Naive thymus-derived CD8-positive, alpha-beta T cell (primary cell): Measurements from ENCODE around the gene RABGGTA. TPM values are rescaled to one million over a fixed set of nuclear protein-coding genes. Genes with fewer than 3 reads are reported as not detected.

Experiments used
- ATAC-seq, 2 donors: fragments of 150-1000 bp; cut with Tn5 transposase in 1 of 2; sonication (Bioruptor Pico), chemical (Tn5 transposase) in 1 of 2; 1 replicate in 1 of 2; 2 replicates in 1 of 2; pipeline ENCODE4 v1.10.0; 2021; ENCODE audit warnings: mild to moderate bottlenecking in 2 of 2, moderate library complexity in 2 of 2
- POLR2A ChIA-PET: fragments of 350-600 bp; sonication (Branson Sonifier 250); formaldehyde crosslinking; loops from one replicate; lab custom pipeline; 2021; ENCODE audit warnings: antibody characterized with exemption; lab: Charles Lee
- DNase-seq, 10 donors: peaks; one replicate each; pipeline versions ENCODE4 v3.0.0 to v3.0.0-alpha.2; 2020 to 2022
- H3K27ac Mint-ChIP-seq, 10 donors: one replicate each; pipeline ENCODE4 v1.8.0; 2020 to 2022; ENCODE audit warnings: mild to moderate bottlenecking in 10 of 10, mixed read lengths in 10 of 10, moderate library complexity in 4 of 10, inconsistent platforms in 1 of 10
- H3K27me3 Mint-ChIP-seq, 5 donors: one replicate each; pipeline ENCODE4 v1.8.0; 2021 to 2022; ENCODE audit warnings: mixed read lengths in 5 of 5
- H3K36me3 Mint-ChIP-seq, 3 donors: one replicate each; pipeline ENCODE4 v1.8.0; 2020 to 2022; ENCODE audit warnings: mixed read lengths in 3 of 3, mild to moderate bottlenecking in 2 of 3, inconsistent platforms in 1 of 3
- H3K4me1 Mint-ChIP-seq, 4 donors: one replicate each; pipeline ENCODE4 v1.8.0; 2021 to 2022; ENCODE audit warnings: mixed read lengths in 4 of 4
- H3K4me3 Mint-ChIP-seq, 10 donors: one replicate each; pipeline ENCODE4 v1.8.0; 2020 to 2022; ENCODE audit warnings: mild to moderate bottlenecking in 10 of 10, mixed read lengths in 10 of 10, moderate library complexity in 6 of 10, inconsistent platforms in 1 of 10
- H3K9me3 Mint-ChIP-seq, 9 donors: one replicate each; pipeline ENCODE4 v1.8.0; 2020 to 2022; ENCODE audit warnings: mixed read lengths in 9 of 9, mild to moderate bottlenecking in 3 of 9, inconsistent platforms in 1 of 9, moderate library complexity in 1 of 9
- polyA plus RNA-seq, 3 donors: library from polyadenylated mRNA; unstranded; fragments of 300-500 nt; fragmentation: Illumina TruSeq; gene quantifications; one replicate each; pipeline ENCODE4 v1.2.3, GENCODE V29; 2021
- total RNA-seq, 8 experiments: library from RNA in 2 of 8; stranded (reverse) in 2 of 8; gene quantifications; one replicate each; pipeline ENCODE4 v1.2.3 and lab custom pipeline; 2021 to 2026

RABGGTA gene
- total and polyA plus RNA-seq, 5 experiments from 2014 or later = 12.7 to 46.5 (median 22.1) TPM

DNA sequence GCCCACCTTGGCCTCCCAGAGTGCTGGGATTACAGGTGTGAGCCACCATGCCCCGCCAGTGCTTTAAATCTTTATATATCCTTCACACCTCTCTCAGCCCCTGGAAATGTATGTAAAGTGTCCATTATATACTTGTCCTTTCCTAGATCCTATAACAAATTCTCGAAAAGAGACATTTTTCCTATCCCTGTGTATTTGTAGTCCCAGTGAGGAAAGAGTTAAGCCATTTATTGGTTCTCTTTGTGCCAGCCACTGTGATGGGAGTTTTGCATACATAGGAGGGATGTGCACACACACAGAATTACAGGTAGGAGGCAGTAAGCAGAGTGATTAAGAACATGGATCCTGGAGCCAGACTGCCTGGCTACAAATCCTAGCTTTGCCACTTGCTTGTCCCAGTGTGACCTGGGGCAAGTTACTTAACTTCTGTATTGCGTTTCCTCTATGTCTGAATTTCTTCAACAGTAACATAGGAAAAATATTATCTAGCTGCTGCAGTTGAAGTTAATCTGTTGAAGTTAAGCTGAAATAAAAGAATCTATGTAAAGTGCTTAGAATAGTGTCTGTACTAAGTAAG is 2.1 kb upstream of the RABGGTA start:
- Mint-ChIP-seq H3K27me3 (no peaks in the 10 kb centered on the region), H3K4me1 (peaks cover 33 to 63% (median 53%) of the 10 kb centered on the region in 4 donors), H3K4me3 (peak overlapping the region in 4 of 10 donors; percentile 2 to 36 (median 10)), H3K27ac (peak overlapping the region in 9 of 10 donors; percentile 78 to 100 (median 98)), H3K9me3 (no peaks in the 10 kb centered on the region), H3K36me3 (peaks cover 0 to 5% (median 0%) of the 10 kb centered on the region in 3 donors)
- DNase-seq (peak in 1 of 10 donors; percentile 26), ATAC-seq (no peak)
- POLR2A ChIA-PET = interaction anchor here (0.7 to 1.8 kb wide), 4 partner anchors 27 to 159 kb away, joined by 3 to 7 read pairs (median 4); partner anchors contain the start of genes DCAF11, NOP9, NRL and TINF2

GRCh38 chr14:24272467-24272866 is 1.1 kb upstream of the RABGGTA start:
- Mint-ChIP-seq H3K4me3 (peak overlapping the region in 9 of 10 donors; percentile 17 to 93 (median 89)), H3K4me1 (peaks cover 30 to 53% (median 45%) of the 10 kb centered on the region in 4 donors), H3K36me3 (peaks cover 0 to 12% (median 2%) of the 10 kb centered on the region in 3 donors), H3K9me3 (no peaks in the 10 kb centered on the region), H3K27ac (peak overlapping the region; percentile 92 to 100 (median 98)), H3K27me3 (no peaks in the 10 kb centered on the region)
- DNase-seq (no peak), ATAC-seq (no peak)
- POLR2A ChIA-PET = interaction anchor here (1.0 to 4.1 kb wide), 14 partner anchors 8 to 169 kb away, joined by 3 to 63 read pairs (median 9); partner anchors contain the start of genes CHMP4A, DCAF11, DHRS1 and IPO4

- ATAC-seq (no peak), DNase-seq (no peak)
- Mint-ChIP-seq H3K4me3 (peak overlapping the region; percentile 78 to 94 (median 90)), H3K4me1 (peaks cover 31 to 48% (median 42%) of the 10 kb centered on the region in 4 donors), H3K36me3 (peaks cover 0 to 18% (median 6%) of the 10 kb centered on the region in 3 donors), H3K27me3 (no peaks in the 10 kb centered on the region), H3K27ac (peak overlapping the region; percentile 92 to 100 (median 98)), H3K9me3 (no peaks in the 10 kb centered on the region)
- POLR2A ChIA-PET = interaction anchor here (0.7 to 4.1 kb wide), 26 partner anchors 9 to 986 kb away, joined by 3 to 63 read pairs (median 6); partner anchors contain the start of genes CBLN3, CHMP4A, DCAF11 and DHRS1
Observed at GRCh38 chr14:24271834-24272263, 452 bp upstream of the RABGGTA start.

DNA sequence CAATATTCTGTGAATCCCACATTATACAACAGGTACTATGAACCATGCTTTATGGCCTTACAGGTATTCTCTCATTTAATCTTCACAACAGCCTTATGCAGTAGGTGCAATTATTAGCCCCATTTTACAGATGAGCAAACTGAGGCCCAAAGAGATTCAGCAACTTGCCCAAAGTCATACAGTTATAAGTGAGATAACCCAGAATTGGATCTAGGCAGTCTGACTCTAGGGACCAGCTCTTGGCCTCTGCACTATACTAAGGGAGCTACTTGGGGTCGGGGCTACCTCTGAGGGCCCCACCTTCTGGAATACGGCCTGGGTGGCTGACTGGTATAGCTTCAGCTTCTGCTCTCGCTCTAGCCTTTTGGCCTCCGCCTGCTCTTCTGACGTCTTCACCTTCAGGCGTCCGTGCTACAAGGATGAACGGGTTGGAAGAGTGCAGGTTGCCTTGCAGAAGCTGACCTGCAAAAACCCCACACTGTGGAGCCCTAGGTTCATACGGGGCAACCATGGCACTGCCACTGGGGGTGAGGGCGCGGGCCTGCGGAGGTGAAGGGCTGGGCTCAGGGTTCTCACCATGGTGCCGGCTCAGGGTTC is 762 bp downstream of the RABGGTA start:
- peaks cover 31 to 45% (median 41%) of the 10 kb centered on the region in 4 donors for H3K4me1 Mint-ChIP-seq

GRCh38 chr14:24269910-24270536 is 1.4 kb downstream of the RABGGTA start:
- Mint-ChIP-seq H3K4me1 (peaks cover 31 to 45% (median 38%) of the 10 kb centered on the region in 4 donors), H3K27me3 (no peaks in the 10 kb centered on the region), H3K9me3 (no peaks in the 10 kb centered on the region), H3K27ac (peak overlapping the region; percentile 8 to 100 (median 98)), H3K4me3 (peak overlapping the region; percentile 78 to 94 (median 92)), H3K36me3 (peaks cover 0 to 36% (median 10%) of the 10 kb centered on the region in 3 donors)
- DNase-seq (no peak), ATAC-seq (no peak)
- POLR2A ChIA-PET = interaction anchor here (0.8 to 4.1 kb wide), 17 partner anchors 10 to 188 kb away, joined by 3 to 63 read pairs (median 7); partner anchors contain the start of genes CBLN3, CHMP4A, DCAF11 and DHRS1

More for the DNA sequence above, 762 bp downstream of the RABGGTA start:
- ATAC-seq = no peak
- DNase-seq = peak in 1 of 10 donors; percentile 16
- POLR2A ChIA-PET = interaction anchor here (0.6 to 4.1 kb wide), 29 partner anchors 9 to 984 kb away, joined by 3 to 63 read pairs (median 5); partner anchors contain the start of genes CBLN3, CHMP4A, DCAF11 and DHRS1
- peak overlapping the region; percentile 87 to 100 (median 98) for H3K27ac Mint-ChIP-seq
- H3K27me3 Mint-ChIP-seq = no peaks in the 10 kb centered on the region
- H3K36me3 Mint-ChIP-seq = peaks cover 0 to 30% (median 10%) of the 10 kb centered on the region in 3 donors
- peak overlapping the region; percentile 78 to 94 (median 92) for H3K4me3 Mint-ChIP-seq
- H3K9me3 Mint-ChIP-seq = no peaks in the 10 kb centered on the region

GRCh38 chr14:24269368-24269767 is 2.0 kb downstream of the RABGGTA start:
- POLR2A ChIA-PET = interaction anchor here (0.6 to 4.1 kb wide), 6 partner anchors 11 to 56 kb away, joined by 3 to 63 read pairs (median 26); partner anchors contain the start of genes CHMP4A, DHRS1, GMPR2 and MDP1
- DNase-seq (no peak), ATAC-seq (no peak)
- no peaks in the 10 kb centered on the region for H3K9me3 Mint-ChIP-seq
- H3K4me3 Mint-ChIP-seq = peak overlapping the region in 4 of 10 donors; percentile 24 to 32 (median 28)
- H3K27me3 Mint-ChIP-seq = no peaks in the 10 kb centered on the region
- peaks cover 0 to 38% (median 10%) of the 10 kb centered on the region in 3 donors for H3K36me3 Mint-ChIP-seq
- peaks cover 31 to 44% (median 37%) of the 10 kb centered on the region in 4 donors for H3K4me1 Mint-ChIP-seq
- peak overlapping the region in 3 of 10 donors; percentile 41 to 85 (median 66) for H3K27ac Mint-ChIP-seq

GRCh38 chr14:24268225-24268624 is 3.2 kb downstream of the RABGGTA start:
- POLR2A ChIA-PET = interaction anchor here (4.1 kb wide), 1 partner anchor 54 kb away, joined by 46 read pairs; the partner anchor contains the start of genes CHMP4A and MDP1
- H3K4me3 Mint-ChIP-seq = no peak overlapping the region
- peaks cover 25 to 34% (median 26%) of the 10 kb centered on the region in 4 donors for H3K4me1 Mint-ChIP-seq
- H3K36me3 Mint-ChIP-seq = peaks cover 0 to 41% (median 10%) of the 10 kb centered on the region in 3 donors
- DNase-seq (no peak), ATAC-seq (no peak)
- H3K9me3 Mint-ChIP-seq = no peaks in the 10 kb centered on the region
- H3K27me3 Mint-ChIP-seq = no peaks in the 10 kb centered on the region
- peak overlapping the region in 1 of 10 donors; percentile 47 for H3K27ac Mint-ChIP-seq

DNA sequence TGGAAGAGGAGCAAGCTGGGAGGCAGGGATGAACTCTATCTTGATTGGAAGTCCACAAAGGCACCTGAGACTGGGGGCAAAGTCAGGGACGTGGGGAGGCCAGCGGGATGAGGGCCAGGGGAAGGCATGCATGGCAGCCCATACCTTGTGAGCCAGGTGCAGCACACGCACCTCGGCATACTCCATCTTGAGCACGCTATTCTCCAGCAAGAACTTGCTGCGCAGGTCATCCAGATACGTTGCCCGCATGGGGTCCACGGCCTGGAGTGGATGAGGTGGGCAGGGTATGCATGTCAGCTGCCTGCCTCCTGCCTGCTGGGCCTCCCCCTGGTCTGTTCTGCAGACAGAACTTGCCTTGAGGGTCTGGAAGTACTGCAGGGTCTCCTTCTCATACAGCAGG is 3.9 kb downstream of the RABGGTA start:
- peaks cover 21 to 28% (median 22%) of the 10 kb centered on the region in 4 donors for H3K4me1 Mint-ChIP-seq
- H3K27me3 Mint-ChIP-seq = no peaks in the 10 kb centered on the region
- H3K27ac Mint-ChIP-seq = peak overlapping the region in 4 of 10 donors; percentile 1 to 81 (median 14)
- DNase-seq (no peak), ATAC-seq (no peak)
- peak overlapping the region in 1 of 10 donors; percentile 29 for H3K4me3 Mint-ChIP-seq
- H3K9me3 Mint-ChIP-seq = no peaks in the 10 kb centered on the region
- POLR2A ChIA-PET = no interaction called here
- peaks cover 0 to 41% (median 10%) of the 10 kb centered on the region in 3 donors for H3K36me3 Mint-ChIP-seq

- Mint-ChIP-seq H3K4me3 (no peak overlapping the region), H3K9me3 (no peaks in the 10 kb centered on the region), H3K27ac (peak overlapping the region in 5 of 10 donors; percentile 14 to 92 (median 53)), H3K27me3 (no peaks in the 10 kb centered on the region), H3K4me1 (peaks cover 12 to 19% (median 13%) of the 10 kb centered on the region in 4 donors), H3K36me3 (peaks cover 0 to 41% (median 10%) of the 10 kb centered on the region in 3 donors)
- ATAC-seq (no peak), DNase-seq (no peak)
- POLR2A ChIA-PET = no interaction called here
Observed at GRCh38 chr14:24266344-24267244, 4.8 kb downstream of the RABGGTA start.

- peak overlapping the region in 1 of 10 donors; percentile 33 for H3K27ac Mint-ChIP-seq
- DNase-seq = no peak
- H3K4me3 Mint-ChIP-seq = no peak overlapping the region
- H3K9me3 Mint-ChIP-seq = no peaks in the 10 kb centered on the region
- peaks cover 0 to 45% (median 12%) of the 10 kb centered on the region in 3 donors for H3K36me3 Mint-ChIP-seq
- peaks cover 0 to 11% (median 5%) of the 10 kb centered on the region in 4 donors for H3K4me1 Mint-ChIP-seq
- no peak for ATAC-seq
- no peaks in the 10 kb centered on the region for H3K27me3 Mint-ChIP-seq
- POLR2A ChIA-PET = no interaction called here
Observed at GRCh38 chr14:24264298-24264697, 7.1 kb downstream of the RABGGTA start.

DNA sequence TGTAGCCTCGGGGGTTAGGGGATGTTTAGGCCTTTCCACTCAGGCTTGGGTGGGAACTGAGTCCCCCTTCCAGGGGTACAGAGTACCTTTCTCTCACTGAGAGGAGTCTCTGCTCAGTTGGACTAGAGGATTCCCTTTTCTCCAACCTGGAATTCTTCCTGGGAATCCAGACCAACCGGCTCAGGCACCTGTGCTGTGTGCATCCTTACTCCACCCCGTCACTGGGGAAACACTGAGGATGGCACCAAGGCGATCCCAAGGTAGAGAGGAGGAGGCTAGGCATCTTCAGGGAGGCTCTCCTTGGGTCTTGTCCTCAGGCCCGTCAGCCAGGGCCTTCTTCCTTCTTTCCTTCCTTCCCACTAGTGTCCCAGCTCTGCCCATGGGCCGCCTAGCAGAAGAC is 7.5 kb downstream of the RABGGTA start:
- POLR2A ChIA-PET = no interaction called here
- ATAC-seq = no peak
- H3K36me3 Mint-ChIP-seq = peaks cover 0 to 42% (median 12%) of the 10 kb centered on the region in 3 donors

More for the DNA sequence above, 7.5 kb downstream of the RABGGTA start:
- Mint-ChIP-seq H3K9me3 (no peaks in the 10 kb centered on the region), H3K27ac (peak overlapping the region in 1 of 10 donors; percentile 33), H3K4me3 (no peak overlapping the region), H3K4me1 (peaks cover 0 to 11% (median 4%) of the 10 kb centered on the region in 4 donors), H3K27me3 (no peaks in the 10 kb centered on the region)
- no peak for DNase-seq
